SK-N-SH treated with all-trans-retinoic acid at 6 μM for 48 hours (cell line): ENCODE results near the gene PRDM8.

Source experiments
- ATAC-seq: fragments of 200-7000 bp; cut with Tn5 transposase; 3 replicates; pipeline ENCODE4 v1.9.1; 2020; ENCODE audit warnings: mild to moderate bottlenecking, moderate library complexity
- ARNTL ChIP-seq: fragments of 450-650 bp; formaldehyde crosslinking; IDR thresholded peaks from 2 replicates; pipeline ENCODE4 v1.5.0; 2020; ENCODE audit warnings: low read depth, mild to moderate bottlenecking, moderate library complexity, borderline replicate concordance
- BACH2 ChIP-seq: fragments of 250-450 bp; sonication (Bioruptor Pico); IDR thresholded peaks from 2 replicates; pipeline ENCODE4 v1.9.0; 2021; ENCODE audit warnings: mild to moderate bottlenecking, borderline replicate concordance
- CREB5 ChIP-seq: fragments of 250-450 bp; sonication (Bioruptor Pico); IDR thresholded peaks from 2 replicates; pipeline ENCODE4 v1.5.1; 2020; ENCODE audit warnings: low read depth, mild to moderate bottlenecking, moderate library complexity
- CSDC2 ChIP-seq: fragments of 250-450 bp; sonication (Bioruptor Pico); IDR thresholded peaks from 2 replicates; pipeline ENCODE4 v1.5.0; 2020; ENCODE audit warnings: mild to moderate bottlenecking, moderate library complexity
- CSRNP3 ChIP-seq: fragments of 250-450 bp; sonication (Bioruptor Pico); IDR thresholded peaks from 2 replicates; pipeline ENCODE4 v1.5.1; 2021; ENCODE audit warnings: mild to moderate bottlenecking, moderate library complexity
- ISL1 ChIP-seq: fragments of 250-450 bp; sonication (Bioruptor Pico); IDR thresholded peaks from 2 replicates; pipeline ENCODE4 v2.1.2; 2022; ENCODE audit warnings: mild to moderate bottlenecking, moderate library complexity
- OSR1 ChIP-seq: fragments of 250-450 bp; sonication (Bioruptor Pico); IDR thresholded peaks from 2 replicates; pipeline ENCODE4 v1.8.0; 2022; ENCODE audit warnings: moderate library complexity, mild to moderate bottlenecking, inconsistent platforms
- PATZ1 ChIP-seq: fragments of 250-450 bp; sonication (Bioruptor Pico); IDR thresholded peaks from 2 replicates; pipeline ENCODE4 v1.8.0; 2020; ENCODE audit warnings: mild to moderate bottlenecking, moderate library complexity, borderline replicate concordance
- POU6F1 ChIP-seq: fragments of 250-450 bp; sonication (Bioruptor Pico); IDR thresholded peaks from 2 replicates; pipeline ENCODE4 v1.8.0; 2021; ENCODE audit warnings: low read depth, mild to moderate bottlenecking, moderate library complexity, borderline replicate concordance
- PPARA ChIP-seq: fragments of 250-450 bp; sonication (Bioruptor Pico); IDR thresholded peaks from 2 replicates; pipeline ENCODE4 v1.5.0; 2020; ENCODE audit warnings: mild to moderate bottlenecking, borderline replicate concordance
- RARB ChIP-seq: fragments of 250-450 bp; sonication (Bioruptor Pico); IDR thresholded peaks from 2 replicates; pipeline ENCODE4 v1.8.0; 2021; ENCODE audit warnings: mild to moderate bottlenecking, moderate library complexity
- SNAI2 ChIP-seq: fragments of 250-450 bp; sonication (Bioruptor Pico); IDR thresholded peaks from 2 replicates; pipeline ENCODE4 v1.5.0; 2020; ENCODE audit warnings: mild to moderate bottlenecking, moderate library complexity
- TCF4 ChIP-seq: fragments of 250-450 bp; sonication (Bioruptor Pico); IDR thresholded peaks from 2 replicates; pipeline ENCODE4 v1.8.0; 2021; ENCODE audit warnings: mild to moderate bottlenecking, moderate library complexity, borderline replicate concordance
- TOX ChIP-seq: fragments of 250-450 bp; sonication (Bioruptor Pico); IDR thresholded peaks from 2 replicates; pipeline ENCODE4 v1.8.0; 2021; ENCODE audit warnings: mild to moderate bottlenecking, moderate library complexity, borderline replicate concordance
- TSHZ2 ChIP-seq: fragments of 250-450 bp; sonication (Bioruptor Pico); IDR thresholded peaks from 2 replicates; pipeline ENCODE4 v1.5.0; 2020; ENCODE audit warnings: mild to moderate bottlenecking, moderate library complexity
- ZC3H10 ChIP-seq: fragments of 250-450 bp; sonication (Bioruptor Pico); IDR thresholded peaks from 2 replicates; pipeline ENCODE4 v1.5.1; 2021; ENCODE audit warnings: mild to moderate bottlenecking, moderate library complexity
- ZFP3 ChIP-seq: fragments of 250-450 bp; sonication (Bioruptor Pico); IDR thresholded peaks from 2 replicates; pipeline ENCODE4 v1.5.0; 2020; ENCODE audit warnings: mild to moderate bottlenecking, moderate library complexity
- ZFP30 ChIP-seq: fragments of 450-650 bp; formaldehyde crosslinking; IDR thresholded peaks from 2 replicates; pipeline ENCODE4 v1.5.0; 2022; ENCODE audit warnings: mild to moderate bottlenecking, moderate library complexity
- ZNF565 ChIP-seq: fragments of 450-650 bp; formaldehyde crosslinking; conservative IDR thresholded peaks from 2 replicates; pipeline ENCODE4 v1.5.0; 2020; ENCODE audit warnings: low read depth, mild to moderate bottlenecking, moderate library complexity
- ZNF70 ChIP-seq: fragments of 450-650 bp; formaldehyde crosslinking; IDR thresholded peaks from 2 replicates; pipeline ENCODE4 v1.5.0; 2020; ENCODE audit warnings: mild to moderate bottlenecking, moderate library complexity
- ZNF8 ChIP-seq: fragments of 450-650 bp; formaldehyde crosslinking; IDR thresholded peaks from 2 replicates; pipeline ENCODE4 v1.5.0; 2020; ENCODE audit warnings: mild to moderate bottlenecking, moderate library complexity

PRDM8 gene

GRCh38 chr4:80196922-80197573 is at the start of gene PRDM8:
PRDM8 (plus strand) TSS chr4:80197503; CDS start chr4:80200081, 2,578 bp downstream.
- TF ChIP-seq PATZ1 (CRISPR knock-in tag) (no peak), POU6F1 (CRISPR knock-in tag) (no peak), SNAI2 (CRISPR knock-in tag) (no peak), ZNF565 (no peak), CSDC2 (CRISPR knock-in tag) (no peak), TSHZ2 (CRISPR knock-in tag) (0 out of 2 replicates have a peak, but pooled peaks have one; percentile 24), PPARA (no peak)
- ATAC-seq = peak; percentile 80

- no peak for ATAC-seq
Observed at GRCh38 chr4:80150387-80151180, 46.7 kb upstream of the PRDM8 start.

More at GRCh38 chr4:80150387-80151180, 46.7 kb upstream of the PRDM8 start:
- TF ChIP-seq ARNTL (CRISPR knock-in tag) (no peak), PPARA (no peak), ZFP30 (no peak), ZC3H10 (CRISPR knock-in tag) (no peak), ZNF565 (no peak), ZNF8 (no peak), ISL1 (CRISPR knock-in tag) (no peak), CSDC2 (CRISPR knock-in tag) (no peak), SNAI2 (CRISPR knock-in tag) (no peak), PATZ1 (CRISPR knock-in tag) (no peak), CREB5 (CRISPR knock-in tag) (no peak), OSR1 (CRISPR knock-in tag) (no peak), TCF4 (no peak), RARB (no peak), ZFP3 (CRISPR knock-in tag) (no peak), ZNF70 (CRISPR knock-in tag) (no peak), TSHZ2 (CRISPR knock-in tag) (no peak), CSRNP3 (CRISPR knock-in tag) (no peak), BACH2 (CRISPR knock-in tag) (no peak), TOX (CRISPR knock-in tag) (no peak)
